K562 (cell line): Measurements from ENCODE around the gene ENTPD8. TPM values are rescaled to one million over a fixed set of nuclear protein-coding genes. Genes with fewer than 3 reads are reported as not detected.

Source experiments
- C11orf30 ChIP-seq: fragments of 450-650 bp; IDR thresholded peaks from 2 replicates; pipeline ENCODE4 v1.6.1; 2016; ENCODE audit warnings: low read depth, mild to moderate bottlenecking
- CREB3 ChIP-seq: fragments of 450-650 bp; conservative IDR thresholded peaks from 2 replicates; pipeline ENCODE4 v1.6.1; 2016; ENCODE audit warnings: missing genetic modification characterization, low read depth, mild to moderate bottlenecking, missing compliant biosample characterization, moderate library complexity
- DPF2 ChIP-seq: fragments of 450-650 bp; IDR thresholded peaks from 2 replicates; pipeline ENCODE4 v1.6.1; 2016
- GTF2B ChIP-seq: IDR thresholded peaks from 2 replicates; pipeline ENCODE4 v1.6.1; 2011; ENCODE audit not compliant: insufficient read length; ENCODE audit errors: extremely low read depth
- IRF2 ChIP-seq: sonication (generic); formaldehyde crosslinking; IDR thresholded peaks from 2 replicates; pipeline ENCODE4 v1.8.1; 2022; ENCODE audit warnings: mild to moderate bottlenecking, missing genetic modification reagents
- L3MBTL2 ChIP-seq: fragments of 450-650 bp; IDR thresholded peaks from 2 replicates; pipeline ENCODE4 v1.6.1; 2016; ENCODE audit warnings: mild to moderate bottlenecking, moderate library complexity
- MCM3 ChIP-seq: fragments of 450-650 bp; IDR thresholded peaks from 2 replicates; pipeline ENCODE4 v1.6.1; 2016
- NKRF ChIP-seq: fragments of 450-650 bp; IDR thresholded peaks from 2 replicates; pipeline ENCODE4 v1.6.1; 2016; ENCODE audit warnings: borderline replicate concordance
- POLR2AphosphoS5 ChIP-seq: IDR thresholded peaks from 2 replicates; pipeline ENCODE4 v1.6.1; 2011; ENCODE audit warnings: mild to moderate bottlenecking, low read depth, low read length, moderate library complexity; ENCODE audit not compliant: control insufficient read depth, insufficient read depth
- PPARD ChIP-seq: fragments of 250-450 bp; sonication (Bioruptor Pico); IDR thresholded peaks from 2 replicates; pipeline ENCODE4 v1.8.0; 2022; ENCODE audit warnings: inconsistent platforms, mild to moderate bottlenecking, moderate library complexity
- RFX5 ChIP-seq: IDR thresholded peaks from 2 replicates; pipeline ENCODE4 v1.6.1; 2011; ENCODE audit warnings: low read depth, mild to moderate bottlenecking, improper control_type of control experiment, low read length
- RNF2 ChIP-seq: sonication (generic); IDR thresholded peaks from 2 replicates; pipeline ENCODE4 v1.6.1; 2016
- SIN3A ChIP-seq, 2 experiments: fragments of 150-350 bp in 1 of 2; IDR thresholded peaks; 2 replicates each; pipeline ENCODE4 v1.6.1; 2011 to 2016; ENCODE audit warnings: borderline replicate concordance in 2 of 2, low read depth in 2 of 2, low read length in 2 of 2, mild to moderate bottlenecking in 2 of 2, moderate library complexity in 2 of 2; ENCODE audit not compliant: control insufficient read depth in 1 of 2
- SMARCA4 ChIP-seq: fragments of 450-650 bp; IDR thresholded peaks from 2 replicates; pipeline ENCODE4 v1.6.1; 2016
- TAF1 ChIP-seq: IDR thresholded peaks from 2 replicates; pipeline ENCODE4 v1.6.1; 2011; ENCODE audit warnings: mild to moderate bottlenecking, low read length, moderate library complexity; ENCODE audit not compliant: insufficient read depth, control insufficient read depth, severe bottlenecking; ENCODE audit errors: extremely low read depth
- TFAP4 ChIP-seq: sonication (generic); formaldehyde crosslinking; IDR thresholded peaks from 2 replicates; pipeline ENCODE4 v1.8.0; 2022; ENCODE audit warnings: missing genetic modification reagents, mild to moderate bottlenecking, moderate library complexity, borderline replicate concordance
- ZBED1 ChIP-seq: IDR thresholded peaks from 2 replicates; pipeline ENCODE4 v1.6.1; 2014
- ZFP36 ChIP-seq: fragments of 150-350 bp; IDR thresholded peaks from 2 replicates; pipeline ENCODE4 v1.6.1; 2018; ENCODE audit warnings: low read length, low read depth; ENCODE audit not compliant: partially characterized antibody
- ZNF232 ChIP-seq: sonication (generic); formaldehyde crosslinking; IDR thresholded peaks from 2 replicates; pipeline ENCODE4 v1.8.0; 2022; ENCODE audit warnings: mild to moderate bottlenecking, missing genetic modification reagents
- ZNF263 ChIP-seq: sonication (generic); formaldehyde crosslinking; IDR thresholded peaks from 2 replicates; pipeline ENCODE4 v1.8.0; 2022; ENCODE audit warnings: mild to moderate bottlenecking, missing genetic modification reagents, borderline replicate concordance
- ZNF449 ChIP-seq: fragments of 250-450 bp; sonication (Bioruptor Pico); IDR thresholded peaks from 2 replicates; pipeline ENCODE4 v1.8.0; 2022; ENCODE audit warnings: moderate library complexity, mild to moderate bottlenecking, inconsistent platforms
- ZNF561 ChIP-seq: fragments of 450-650 bp; formaldehyde crosslinking; conservative IDR thresholded peaks from 2 replicates; pipeline ENCODE4 v1.4.0; 2020; ENCODE audit warnings: mild to moderate bottlenecking, moderate library complexity
- ZNF77 ChIP-seq: fragments of 250-450 bp; sonication (Bioruptor Pico); IDR thresholded peaks from 2 replicates; pipeline ENCODE4 v1.5.0; 2020
- ZNF778 ChIP-seq: fragments of 450-650 bp; formaldehyde crosslinking; IDR thresholded peaks from 2 replicates; pipeline ENCODE4 v1.4.0; 2020; ENCODE audit warnings: mild to moderate bottlenecking, moderate library complexity
- polyA plus RNA-seq, 8 experiments: library from polyadenylated mRNA; depleted of rRNA in 4 of 8; stranded (reverse) in 5 of 8; unstranded in 3 of 8; fragments of >200 nt; fragmentation: Nextera tagmentation in 2 of 8; fragmentation: Illumina TruSeq in 1 of 8; extraction: Ambion mirVana in 2 of 8; extraction: Trizol in 1 of 8; gene quantifications; 2 replicates each; pipeline versions ENCODE4 v1.2.1 to v1.2.3, GENCODE V29; 2011 to 2014; ENCODE audit warnings: inconsistent platforms in 1 of 8, missing spikeins in 1 of 8
- total RNA-seq, 7 experiments: library from RNA; depleted of rRNA in 6 of 7; stranded (reverse); fragments of >200 nt in 6 of 7; fragmentation: Illumina TruSeq in 2 of 7; extraction: Trizol in 2 of 7; gene quantifications; 2 replicates each; pipeline versions ENCODE4 v1.2.1 to v1.2.3, GENCODE V29; 2011 to 2021; ENCODE audit warnings: low replicate concordance in 1 of 7

ENTPD8 gene
- total and polyA plus RNA-seq, 9 of the 15 experiments (the other 6 are each of a cell fraction or from before 2014, with no cell fraction given), result 0.06 to 0.27 (median 0.19) TPM; not detected in 5

- TF ChIP-seq ZNF263 (CRISPR knock-in tag), result peak; percentile 78
- TF ChIP-seq RNF2, result 0 out of 2 replicates have a peak, but pooled peaks have one; percentile 21
- no peak for TF ChIP-seq DPF2
- TF ChIP-seq TAF1, result no peak
- no peak for TF ChIP-seq ZFP36
- TF ChIP-seq RFX5, result no peak
- TF ChIP-seq ZBED1, result no peak
- no peak for TF ChIP-seq ZNF77 (CRISPR knock-in tag)
- no peak for TF ChIP-seq NKRF
- no peak for TF ChIP-seq ZNF232
- TF ChIP-seq MCM3, result no peak
- 0 out of 2 replicates have a peak, but pooled peaks have one; percentile 24 for TF ChIP-seq POLR2AphosphoS5
- TF ChIP-seq ZNF778 (CRISPR knock-in tag), result no peak
- TF ChIP-seq CREB3, result no peak
- no peak for TF ChIP-seq SIN3A (IDR thresholded peaks at IDR 0.05; ENCODE audit: borderline replicate concordance in 2 of 2, control insufficient read depth in 1 of 2, low read depth in 2 of 2, low read length in 2 of 2)
- TF ChIP-seq L3MBTL2, result no peak
- TF ChIP-seq GTF2B, result no peak
- no peak for TF ChIP-seq PPARD
- TF ChIP-seq IRF2 (CRISPR knock-in tag), result no peak
- no peak for TF ChIP-seq ZNF449 (CRISPR knock-in tag)
- TF ChIP-seq ZNF561 (CRISPR knock-in tag), result no peak
- no peak for TF ChIP-seq TFAP4 (CRISPR knock-in tag)
- no peak for TF ChIP-seq SMARCA4
- TF ChIP-seq C11orf30, result no peak
Observed at GRCh38 chr9:137449931-137450538, 8.9 kb upstream of the ENTPD8 start (continued).
